GM23338 (cell line): ENCODE measurements around the gene MBOAT1.

Source experiments
- EZH2 ChIP-seq: fragments of 200-600 bp; sonication (generic); IDR thresholded peaks from one replicate; pipeline ENCODE4 v1.8.0; 2017; ENCODE audit warnings: antibody characterized with exemption, mild to moderate bottlenecking, low read depth; ENCODE audit not compliant: unreplicated experiment
- EZH2phosphoT487 ChIP-seq: fragments of 200-600 bp; sonication (generic); IDR thresholded peaks from one replicate; pipeline ENCODE4 v1.8.1; 2018; ENCODE audit warnings: antibody characterized with exemption; ENCODE audit not compliant: unreplicated experiment
- JUNB ChIP-seq: IDR thresholded peaks from one replicate; pipeline ENCODE4 v1.6.1; 2016; ENCODE audit warnings: antibody characterized with exemption; ENCODE audit not compliant: unreplicated experiment
- POLR2AphosphoS5 ChIP-seq: IDR thresholded peaks from 2 replicates; pipeline ENCODE4 v1.6.1; 2016; ENCODE audit warnings: antibody characterized with exemption, low read depth
- REST ChIP-seq: IDR thresholded peaks from one replicate; pipeline ENCODE4 v1.6.1; 2018; ENCODE audit warnings: antibody characterized with exemption; ENCODE audit not compliant: unreplicated experiment
- ZNF114 ChIP-seq: fragments of 250-450 bp; sonication (Bioruptor Pico); IDR thresholded peaks from 2 replicates; pipeline ENCODE4 v1.5.0; 2020; ENCODE audit warnings: mild to moderate bottlenecking, moderate library complexity
- TF ChIP-seq, protein P1 (sequence below), 2 experiments: fragments of 200-600 bp in 1 of 2; sonication (generic) in 1 of 2; conservative IDR thresholded peaks; 2 replicates each; pipeline versions ENCODE4 v1.5.1 to v1.6.1; 2016 to 2017; ENCODE audit warnings: antibody characterized with exemption in 2 of 2, low read depth in 2 of 2, mild to moderate bottlenecking in 2 of 2, moderate library complexity in 1 of 2

DNA sequence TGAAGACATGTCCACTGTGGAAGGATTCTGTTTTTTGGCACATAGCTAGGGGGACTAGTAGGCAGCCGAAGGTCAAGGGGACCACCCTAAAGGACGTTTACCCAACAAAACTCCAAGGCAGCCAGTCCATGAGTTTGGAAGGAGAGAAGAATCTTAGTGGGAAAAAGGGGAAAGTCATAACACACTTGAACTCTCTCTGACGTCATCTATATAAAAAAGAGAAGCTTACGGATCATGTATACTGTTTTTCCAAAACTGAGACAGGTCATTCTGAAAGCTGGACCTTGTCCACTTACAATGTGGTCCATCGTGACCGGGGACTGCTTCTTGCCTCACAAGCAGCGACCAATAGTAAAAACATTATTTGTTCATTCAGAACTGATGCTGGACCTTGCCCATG is 95.5 kb downstream of the MBOAT1 start:
- TF ChIP-seq ZNF114 (CRISPR knock-in tag): no peak
- no peak for TF ChIP-seq JUNB
- TF ChIP-seq, protein P1, sequence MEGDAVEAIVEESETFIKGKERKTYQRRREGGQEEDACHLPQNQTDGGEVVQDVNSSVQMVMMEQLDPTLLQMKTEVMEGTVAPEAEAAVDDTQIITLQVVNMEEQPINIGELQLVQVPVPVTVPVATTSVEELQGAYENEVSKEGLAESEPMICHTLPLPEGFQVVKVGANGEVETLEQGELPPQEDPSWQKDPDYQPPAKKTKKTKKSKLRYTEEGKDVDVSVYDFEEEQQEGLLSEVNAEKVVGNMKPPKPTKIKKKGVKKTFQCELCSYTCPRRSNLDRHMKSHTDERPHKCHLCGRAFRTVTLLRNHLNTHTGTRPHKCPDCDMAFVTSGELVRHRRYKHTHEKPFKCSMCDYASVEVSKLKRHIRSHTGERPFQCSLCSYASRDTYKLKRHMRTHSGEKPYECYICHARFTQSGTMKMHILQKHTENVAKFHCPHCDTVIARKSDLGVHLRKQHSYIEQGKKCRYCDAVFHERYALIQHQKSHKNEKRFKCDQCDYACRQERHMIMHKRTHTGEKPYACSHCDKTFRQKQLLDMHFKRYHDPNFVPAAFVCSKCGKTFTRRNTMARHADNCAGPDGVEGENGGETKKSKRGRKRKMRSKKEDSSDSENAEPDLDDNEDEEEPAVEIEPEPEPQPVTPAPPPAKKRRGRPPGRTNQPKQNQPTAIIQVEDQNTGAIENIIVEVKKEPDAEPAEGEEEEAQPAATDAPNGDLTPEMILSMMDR (conservative IDR thresholded peaks at IDR 0.05; ENCODE audit: low read depth in 2 of 2): no peak
- TF ChIP-seq EZH2phosphoT487: no peak
- no peak for TF ChIP-seq EZH2
- no peak for TF ChIP-seq REST
- TF ChIP-seq POLR2AphosphoS5: no peak
